CD4-positive, alpha-beta T cell treated with Interleukin-15 for 1 hour (primary cell): ENCODE data around the gene MRPS7.
"Not testable (repeated sequence)": the region's sequence is repeated elsewhere in the genome, so short reads cannot be mapped to it uniquely, and the experiment has no call there.

Source experiments
- DNase-seq: peaks from one replicate; pipeline ENCODE4 v3.0.0-alpha.2; 2020

Gene MRPS7

GRCh38 chr17:75244133-75244866 lies 17.4 kb upstream of the MRPS7 start:
- DNase-seq: peak; percentile 50

- no peak for DNase-seq
These were observed 16.7 kb upstream of the MRPS7 start for GRCh38 chr17:75245011-75245410.

GRCh38 chr17:75246404-75246803 lies 15.3 kb upstream of the MRPS7 start:
- DNase-seq: no peak

GRCh38 chr17:75249564-75249963 lies 12.1 kb upstream of the MRPS7 start:
- DNase-seq: no peak

GRCh38 chr17:75250009-75250471 lies 11.6 kb upstream of the MRPS7 start:
- no peak for DNase-seq

- no peak for DNase-seq
These were observed 9.5 kb upstream of the MRPS7 start for GRCh38 chr17:75252039-75252816.

- not testable (repeated sequence) for DNase-seq
These were observed 5.6 kb upstream of the MRPS7 start for GRCh38 chr17:75255954-75256698.

GRCh38 chr17:75257228-75257627 lies 4.5 kb upstream of the MRPS7 start:
- not testable (repeated sequence) for DNase-seq

GRCh38 chr17:75260641-75261335 lies 891 bp upstream of the MRPS7 start:
- no peak for DNase-seq

GRCh38 chr17:75262112-75262606 lies 480 bp downstream of the MRPS7 start:
- DNase-seq: no peak

GRCh38 chr17:75263055-75263454 lies 1.4 kb downstream of the MRPS7 start:
- DNase-seq: no peak

GRCh38 chr17:75265614-75266315 lies 4.1 kb downstream of the MRPS7 start:
- no peak for DNase-seq

- no peak for DNase-seq
These were observed 4.9 kb downstream of the MRPS7 start for GRCh38 chr17:75266316-75267152.

GRCh38 chr17:75267153-75267410 lies 5.4 kb downstream of the MRPS7 start:
- DNase-seq: no peak

- DNase-seq: no peak
These were observed 5.9 kb downstream of the MRPS7 start for GRCh38 chr17:75267411-75268232.

- no peak for DNase-seq
These were observed 8.2 kb downstream of the MRPS7 start for GRCh38 chr17:75269844-75270217.

- peak; percentile 58 for DNase-seq
These were observed 8.7 kb downstream of the MRPS7 start for GRCh38 chr17:75270218-75270965.

- DNase-seq: no peak
These were observed 9.2 kb downstream of the MRPS7 start, which contains the start of gene MIF4GD for GRCh38 chr17:75270966-75271232. Gene MIF4GD, minus strand, starts transcription at chr17:75271231. Its CDS starts 1,036 bp downstream, at chr17:75270195.

GRCh38 chr17:75271233-75271954 lies 9.7 kb downstream of the MRPS7 start:
- DNase-seq: peak; percentile 88
